HG02571 (cell line): ENCODE results near the gene QSOX2.

Source experiments
- ATAC-seq: cut with Tn5 transposase; IDR thresholded peaks from one replicate; pipeline ENCODE4 v1.9.1; 2021; ENCODE audit warnings: mild to moderate bottlenecking, moderate library complexity; ENCODE audit not compliant: unreplicated experiment

The QSOX2 gene

DNA sequence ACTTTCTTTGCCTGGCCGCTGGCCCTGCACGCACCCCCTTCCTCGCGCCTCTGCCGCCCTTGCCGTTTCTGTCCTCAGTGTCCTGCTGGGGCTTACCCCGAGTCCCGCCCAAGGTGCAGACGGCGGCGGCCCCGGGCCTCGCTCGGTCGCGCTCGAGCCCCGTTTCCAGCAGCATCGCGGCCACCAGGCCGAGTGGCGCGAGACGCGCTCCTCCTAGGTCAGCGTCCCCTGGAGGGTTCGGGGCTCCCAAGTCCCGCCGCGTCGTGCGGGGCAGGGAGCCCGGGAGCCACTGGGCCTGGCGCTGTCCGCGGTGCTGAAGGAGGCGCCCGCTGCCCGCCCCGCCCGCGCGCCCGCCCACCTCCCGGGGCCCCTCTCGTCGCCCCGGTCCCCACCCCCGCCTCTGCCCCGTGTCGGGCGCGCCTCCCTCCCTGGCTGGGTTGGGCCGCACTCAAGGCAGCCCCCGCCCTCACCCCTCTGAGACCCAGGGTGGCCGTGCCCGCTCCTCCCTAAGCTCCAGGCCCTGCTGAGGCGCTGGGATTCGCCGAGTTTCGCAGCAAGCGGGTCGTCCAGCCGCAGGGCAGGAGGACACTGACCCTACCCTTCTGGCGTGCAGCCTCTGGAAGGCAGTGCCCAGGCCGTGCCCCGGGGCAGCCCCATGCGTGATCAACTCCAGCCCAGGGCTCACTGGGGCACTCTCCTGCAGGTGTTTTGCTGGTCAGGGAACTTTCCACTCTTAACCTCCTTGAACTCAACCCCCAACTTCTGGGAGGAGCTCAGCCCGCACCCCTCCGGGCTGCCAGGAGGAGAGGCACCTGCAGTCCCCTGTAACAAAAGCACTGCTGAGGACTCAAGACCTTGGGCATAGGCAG lies 40.5 kb downstream of the QSOX2 start, which contains the start of gene LHX3:
LHX3 (minus strand) TSS at position 291 of the 869 bp plus-strand sequence; CDS start at position 175, 116 bp downstream.
- ATAC-seq = no peak

DNA sequence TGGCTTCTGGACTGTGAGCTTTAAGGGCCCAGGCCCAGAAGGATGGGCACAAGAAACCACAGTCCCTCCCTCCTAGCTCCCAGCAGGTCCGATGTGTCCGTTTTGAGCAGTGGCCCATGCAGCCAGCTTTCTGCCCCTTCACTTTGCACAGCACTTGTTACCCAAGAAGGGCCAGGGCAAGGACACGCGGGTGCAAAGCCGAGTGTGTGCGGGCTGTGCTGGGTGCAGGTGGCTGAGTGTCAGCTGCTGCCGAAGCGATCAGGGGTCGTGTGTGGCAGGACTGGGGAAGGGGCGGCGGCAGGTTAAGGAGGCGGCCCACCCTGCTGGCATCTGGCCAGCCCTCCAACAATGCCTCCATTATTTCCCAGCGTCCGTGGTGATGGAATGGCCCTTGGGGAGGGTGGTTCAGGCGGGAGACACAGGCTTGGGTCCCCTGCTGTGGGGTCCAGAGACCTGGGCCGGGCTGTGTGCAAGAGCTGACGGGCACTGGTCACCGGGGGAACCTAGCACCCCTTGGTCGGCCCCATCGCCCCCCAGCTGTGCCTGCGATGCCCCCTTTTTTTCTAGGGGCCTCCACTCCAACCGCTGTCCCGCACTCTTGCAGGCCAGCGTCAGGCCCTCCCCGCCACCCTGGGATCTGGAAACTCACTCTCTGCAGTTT lies 41.3 kb downstream of the QSOX2 start:
- no peak for ATAC-seq

DNA sequence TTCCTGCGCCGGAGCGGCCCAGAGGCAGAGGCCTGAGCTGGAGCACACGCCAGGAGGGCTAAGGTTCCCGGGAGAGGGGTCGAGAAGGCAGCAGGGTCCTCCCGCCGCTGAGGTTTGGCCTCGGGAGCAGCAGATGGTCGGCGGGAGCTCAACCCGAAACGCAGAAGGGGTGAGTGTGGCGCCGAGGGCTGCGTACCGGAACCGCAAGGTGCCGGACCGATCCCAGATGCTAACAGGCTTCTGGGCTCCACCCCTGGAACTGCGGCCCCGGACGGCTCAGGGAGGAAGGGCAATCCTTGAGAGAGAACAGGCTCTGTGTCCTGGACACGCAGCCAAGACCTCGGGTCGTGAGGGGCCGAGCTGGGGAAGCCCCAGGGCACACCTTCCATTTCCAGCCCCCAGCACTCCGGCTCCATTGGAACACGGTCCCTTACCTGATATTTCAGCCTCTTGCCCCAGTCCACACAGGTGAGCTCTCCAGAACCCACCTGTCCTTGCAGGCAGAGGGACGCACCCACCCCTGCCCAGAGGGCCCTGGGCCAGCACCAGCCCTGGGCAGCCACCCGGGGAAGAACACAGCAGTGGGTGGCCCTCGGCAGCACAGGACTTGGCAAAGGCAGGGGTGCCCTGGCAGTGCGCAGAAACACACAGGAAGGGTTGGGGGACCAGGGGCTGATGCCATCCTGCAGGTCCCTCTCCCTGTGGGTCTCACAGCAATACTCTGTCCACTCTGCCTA lies 42.0 kb downstream of the QSOX2 start:
- no peak for ATAC-seq

DNA sequence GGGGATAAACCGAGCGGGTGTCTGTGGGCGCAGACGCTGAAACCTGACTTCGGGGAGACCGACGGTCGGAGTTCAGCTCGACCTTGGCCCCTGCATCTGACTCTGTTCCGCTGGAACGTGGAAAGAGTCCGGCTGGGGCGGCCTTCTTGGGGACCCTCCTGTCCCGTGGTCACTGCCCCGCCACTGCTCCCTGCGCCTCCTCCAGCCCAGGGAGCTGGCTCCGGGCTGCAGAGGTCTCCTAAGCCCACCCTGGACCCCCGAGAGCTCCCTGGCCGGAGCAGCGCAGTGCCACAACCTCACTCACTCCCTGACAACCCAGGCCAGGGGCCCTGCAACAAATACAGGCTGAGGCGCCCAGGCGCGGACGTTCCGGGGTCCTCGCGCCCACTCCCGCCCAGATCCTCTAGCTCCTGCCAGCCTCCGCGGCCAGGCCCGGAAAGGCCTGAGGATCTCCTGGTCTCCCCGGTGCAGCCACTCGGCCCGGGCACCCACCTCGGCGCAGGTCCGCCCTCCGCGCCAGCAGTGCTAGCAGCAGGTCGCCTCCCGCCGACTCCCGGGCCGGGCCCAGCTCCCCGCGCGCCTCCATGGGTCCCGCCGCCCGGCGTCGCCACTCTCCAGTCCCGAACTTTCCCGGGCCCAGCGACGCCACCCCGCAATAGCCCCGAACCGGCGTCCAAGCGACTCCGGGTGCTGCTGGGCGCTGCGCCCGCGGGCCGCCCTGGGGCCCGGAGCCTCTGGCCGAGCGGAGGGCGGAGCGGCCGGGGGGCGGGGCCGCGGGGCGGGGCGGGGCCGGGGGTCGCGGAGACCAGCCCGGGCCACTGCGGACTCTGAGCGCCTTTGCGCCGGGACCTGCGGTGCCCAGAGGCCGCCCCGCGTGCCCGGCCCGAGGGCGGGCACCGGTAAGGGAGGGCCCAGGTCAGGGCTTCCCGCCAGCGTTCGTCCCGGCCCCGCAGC lies 42.9 kb downstream of the QSOX2 start:
- ATAC-seq = no peak

DNA sequence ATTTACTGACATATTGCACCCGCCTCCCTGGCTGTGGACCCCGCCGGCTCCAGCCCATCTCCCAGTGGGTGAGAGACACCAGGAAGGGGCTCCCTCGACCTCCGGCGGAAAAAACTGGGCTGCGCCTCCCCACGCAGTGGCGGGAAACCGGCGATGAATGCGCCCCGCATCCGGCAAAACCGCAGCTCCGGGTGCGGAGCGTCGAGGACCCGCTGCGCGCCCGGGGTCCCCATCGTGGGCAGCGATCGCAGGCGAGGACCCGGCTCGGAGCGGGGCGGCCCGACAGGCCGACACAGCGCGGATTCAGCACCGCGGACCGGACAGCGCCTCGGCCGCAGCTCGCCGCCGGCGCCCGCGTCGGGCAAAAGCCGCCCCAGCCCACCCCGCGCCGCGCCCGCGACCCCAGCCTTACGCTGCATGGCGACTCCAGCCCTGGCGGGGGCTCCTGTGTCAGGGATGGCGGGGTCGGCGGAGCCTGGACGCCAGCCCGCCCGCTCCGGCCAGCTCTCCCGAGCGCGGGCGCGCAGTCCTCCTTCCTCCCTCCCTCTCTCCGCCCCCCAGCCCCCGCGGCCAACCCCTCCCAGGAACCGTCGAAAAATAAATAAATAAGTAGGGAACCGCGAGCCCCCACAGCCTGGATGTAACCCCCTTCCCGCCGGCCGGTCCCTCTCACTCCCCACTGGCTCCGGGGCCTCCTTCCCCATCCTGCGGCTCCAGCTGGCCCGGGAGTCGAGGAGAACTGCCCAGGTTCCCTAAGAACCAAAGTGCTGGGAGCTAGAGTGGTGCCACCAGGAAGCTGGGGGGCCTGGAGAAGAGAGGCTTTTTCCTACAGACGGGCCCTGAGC lies 43.8 kb downstream of the QSOX2 start:
- no peak for ATAC-seq

DNA sequence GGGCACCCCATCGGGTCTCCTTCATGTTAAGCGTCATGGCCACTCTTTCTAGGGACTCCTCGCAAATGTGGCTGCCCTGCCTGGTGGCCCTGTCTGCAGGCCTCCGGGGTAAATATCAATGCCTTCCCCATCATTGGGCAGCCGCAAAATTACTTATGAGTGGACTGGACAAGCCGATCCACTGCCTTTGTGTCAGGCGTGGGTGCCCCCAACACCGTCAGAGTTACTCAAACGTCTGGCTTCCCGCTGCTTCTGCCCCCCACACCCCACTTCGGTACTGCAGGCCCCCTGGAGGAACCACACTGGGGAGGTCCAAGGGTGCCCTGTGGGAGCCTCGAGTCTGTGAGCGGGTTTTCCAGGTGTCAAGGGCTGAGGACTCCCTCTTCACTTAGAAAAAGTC lies 44.4 kb downstream of the QSOX2 start:
- no peak for ATAC-seq

DNA sequence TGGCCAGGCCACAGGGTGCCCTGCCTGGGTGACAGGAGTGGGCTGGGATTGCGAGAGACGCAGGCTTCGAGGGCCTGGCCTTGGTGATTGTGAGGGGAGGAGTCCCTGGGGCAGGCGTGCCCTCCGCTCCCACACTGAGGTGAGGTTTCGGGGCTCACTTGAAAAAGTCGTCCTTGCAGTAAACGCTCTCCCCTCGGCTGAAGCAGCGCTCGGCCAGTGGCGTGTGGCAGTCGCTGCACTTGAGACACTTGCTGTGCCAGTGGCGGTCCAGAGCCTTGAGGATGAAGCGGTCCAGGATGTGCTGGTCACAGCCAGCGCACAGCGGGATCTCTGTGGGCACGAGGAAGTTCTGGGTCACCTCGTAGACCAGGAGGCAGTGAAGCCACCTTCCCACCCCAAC lies 45.2 kb downstream of the QSOX2 start:
- no peak for ATAC-seq

DNA sequence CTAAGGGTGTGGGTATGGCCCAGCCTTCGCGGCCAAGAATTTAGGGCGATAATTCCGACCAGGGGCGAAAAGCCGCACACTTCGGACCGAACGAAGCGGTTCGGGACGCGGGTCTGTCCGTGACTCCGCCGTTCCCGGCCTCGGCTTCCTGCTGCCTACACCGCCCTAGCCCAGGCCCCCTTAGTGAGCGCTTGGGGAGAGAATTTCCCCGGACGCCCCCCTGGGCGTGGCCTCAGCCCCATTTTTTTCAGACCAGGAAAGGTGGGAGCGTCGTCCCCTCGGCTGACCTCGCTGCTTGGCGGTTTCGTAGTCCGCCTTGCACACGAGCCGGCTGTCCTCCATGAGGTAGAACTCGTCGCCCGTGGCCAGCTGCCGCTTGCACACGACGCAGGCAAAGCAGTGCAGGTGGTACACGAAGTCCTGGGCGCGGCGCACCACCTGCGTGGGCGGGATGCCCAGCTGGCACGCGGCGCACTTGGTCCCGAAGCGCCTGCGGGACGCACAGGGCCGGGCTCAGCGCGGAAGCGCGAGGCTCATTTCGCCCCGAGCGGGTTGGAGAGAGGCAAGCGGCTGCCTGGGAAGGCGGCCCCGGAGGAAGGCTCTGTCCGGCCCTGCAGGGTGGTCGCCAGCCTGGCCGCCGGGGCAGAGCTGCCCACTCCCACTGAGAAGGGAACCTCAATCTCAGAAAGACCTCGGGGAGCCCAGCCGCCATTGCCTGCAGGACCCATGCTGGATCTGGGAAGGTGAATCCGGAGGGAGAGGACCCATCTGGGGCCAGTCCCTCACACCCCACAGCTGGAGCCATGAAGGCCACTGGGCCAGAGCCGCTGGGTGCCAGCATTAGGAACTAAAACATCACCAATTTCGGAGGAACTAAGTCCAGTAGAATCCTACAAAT lies 46.0 kb downstream of the QSOX2 start:
- ATAC-seq = no peak

DNA sequence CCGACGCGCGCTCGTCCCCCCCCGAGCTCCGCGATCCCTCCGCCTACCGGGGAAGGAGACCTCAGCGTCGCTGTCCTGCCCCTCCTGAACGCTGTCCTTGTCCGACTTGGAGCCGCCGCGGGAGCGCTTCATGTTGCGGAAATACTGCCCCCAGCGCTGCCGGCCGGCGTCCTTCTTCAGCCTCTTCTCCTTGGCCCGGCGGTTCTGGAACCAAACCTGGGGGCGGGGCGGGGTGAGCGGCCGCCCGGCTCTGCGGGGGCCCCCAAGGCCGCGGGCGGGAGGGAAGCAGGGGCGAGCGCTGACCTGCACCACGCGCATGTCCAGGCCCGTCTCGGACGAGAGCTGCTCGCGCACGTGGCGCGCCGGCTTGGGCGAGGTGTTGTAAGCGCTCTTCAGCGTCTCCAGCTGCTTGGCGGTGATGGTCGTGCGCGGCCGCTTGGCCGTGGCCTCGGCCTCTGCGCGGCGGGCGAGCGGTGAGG lies 47.0 kb downstream of the QSOX2 start:
- no peak for ATAC-seq

DNA sequence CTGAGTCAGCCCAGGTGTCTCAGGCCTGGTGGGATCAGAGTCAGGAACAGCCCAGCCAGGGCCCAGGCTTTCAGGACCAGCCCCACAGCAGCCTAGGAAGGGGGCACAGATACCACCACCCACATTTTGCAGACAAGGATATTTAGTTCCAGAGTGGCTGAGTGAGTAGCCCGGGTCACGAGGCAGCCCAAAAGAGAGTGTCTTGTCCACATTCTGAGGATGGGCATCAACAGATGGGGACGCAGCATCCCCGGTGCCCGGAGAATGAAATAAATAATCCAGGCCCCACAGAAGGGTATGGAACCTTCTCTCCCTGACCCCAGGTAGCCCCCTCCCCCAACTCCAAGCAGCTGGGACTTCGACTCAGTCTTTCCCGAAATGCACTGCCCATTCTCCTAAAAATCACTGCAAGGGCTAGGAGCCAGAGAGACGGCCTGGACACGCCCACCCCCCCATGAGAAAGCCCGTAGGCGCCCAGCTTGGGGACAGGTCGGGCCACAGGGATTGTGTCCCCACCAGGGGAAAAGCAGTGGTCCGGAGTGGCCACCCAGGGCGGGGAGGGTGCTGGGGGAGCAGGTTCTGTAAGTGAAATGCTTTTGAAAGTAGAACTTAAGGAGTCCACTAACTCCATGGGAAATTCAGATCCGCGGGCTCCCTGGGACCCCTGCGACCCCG lies 47.5 kb downstream of the QSOX2 start:
- ATAC-seq = no peak

DNA sequence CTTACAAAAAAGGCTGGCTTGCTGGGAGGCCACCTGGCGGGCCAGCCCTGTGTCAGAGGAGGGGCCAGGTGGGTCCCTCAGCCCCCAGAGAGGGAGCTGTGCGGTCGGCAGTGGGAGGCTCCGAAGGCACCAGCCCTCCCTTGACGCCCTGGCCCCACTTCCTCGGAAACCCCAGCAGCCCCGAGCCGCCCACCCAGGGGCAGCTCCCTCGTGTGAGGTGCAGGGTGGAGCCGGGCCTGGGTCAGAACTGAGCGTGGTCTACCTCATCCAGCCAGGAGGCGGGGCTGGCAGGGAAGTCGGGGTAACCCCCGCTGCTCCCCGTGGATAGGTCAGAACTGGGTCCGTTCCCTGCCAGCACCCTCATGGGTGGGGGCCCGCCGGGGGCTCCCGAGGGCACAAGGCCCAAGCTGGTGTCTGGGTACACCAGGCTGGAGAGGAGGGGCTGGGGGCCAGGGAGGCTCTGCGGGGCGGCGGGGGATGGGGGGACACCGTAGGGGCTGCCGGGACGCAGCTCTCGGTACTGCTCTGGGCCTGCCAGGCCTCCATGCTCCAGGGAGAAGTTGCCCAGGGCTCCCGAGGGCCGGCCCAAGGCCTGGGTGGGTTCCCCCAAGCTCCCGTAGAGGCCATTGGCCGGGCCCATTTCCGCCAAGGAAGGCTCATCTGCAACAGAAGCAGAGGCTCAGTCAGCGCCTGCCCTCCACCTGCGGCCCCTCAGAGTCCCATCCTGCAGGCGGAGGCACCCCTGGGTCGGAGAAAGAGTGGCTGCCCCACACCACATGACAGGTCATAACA lies 48.3 kb downstream of the QSOX2 start:
- no peak for ATAC-seq

DNA sequence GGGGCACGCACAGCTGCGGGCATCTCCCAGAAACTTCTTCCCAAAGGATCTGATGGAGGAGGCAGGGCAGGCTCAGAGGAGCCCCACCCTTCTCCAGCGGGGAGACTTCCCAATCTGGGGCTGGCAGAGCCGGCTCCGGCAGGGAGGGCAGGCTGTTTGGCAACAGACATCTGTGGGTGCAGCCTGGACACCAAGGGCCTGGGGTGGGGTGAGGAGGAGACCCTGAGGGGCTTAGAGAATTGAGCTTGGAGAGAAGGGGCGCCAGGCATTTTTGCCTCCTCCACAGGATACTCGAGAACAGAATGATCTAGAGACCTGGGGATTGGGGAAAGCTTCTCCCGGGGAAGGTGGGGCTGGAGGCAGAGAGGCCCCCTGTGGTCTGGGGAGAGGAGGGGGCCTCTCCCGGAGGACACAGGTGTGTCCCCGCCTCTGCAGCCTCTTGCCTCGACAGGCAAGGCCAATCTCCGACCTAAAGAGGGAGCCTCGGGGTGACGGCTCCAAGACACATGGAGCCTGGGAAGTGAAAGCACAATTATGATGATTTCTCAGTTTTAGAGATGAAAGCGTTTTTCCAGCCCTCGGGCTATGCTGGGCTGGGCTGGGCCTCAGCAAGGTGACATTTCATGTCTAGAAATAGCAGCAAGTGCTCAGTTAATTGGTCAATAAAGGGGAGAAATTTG lies 49.1 kb downstream of the QSOX2 start:
- ATAC-seq = no peak

DNA sequence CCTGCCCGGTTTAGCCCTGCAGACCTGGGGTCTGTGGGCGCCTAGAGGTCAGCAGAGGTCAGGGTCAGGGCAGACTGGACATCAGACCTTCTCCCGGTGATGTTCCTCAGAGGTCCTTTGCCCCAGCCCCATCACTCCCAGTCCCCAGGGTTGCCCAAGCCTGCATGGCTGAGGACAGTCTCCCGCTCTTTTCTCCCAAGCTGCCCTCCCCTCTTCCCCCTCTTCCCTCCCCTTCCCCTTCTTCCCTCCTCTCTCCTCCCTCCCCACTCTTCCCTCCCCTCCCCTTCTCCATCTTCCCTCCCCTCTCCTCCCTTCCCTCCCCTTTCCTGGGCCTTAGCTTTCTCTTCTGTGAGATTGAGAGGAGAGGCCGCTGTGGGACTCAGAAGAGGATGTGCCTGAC lies 51.1 kb downstream of the QSOX2 start:
- ATAC-seq = no peak

DNA sequence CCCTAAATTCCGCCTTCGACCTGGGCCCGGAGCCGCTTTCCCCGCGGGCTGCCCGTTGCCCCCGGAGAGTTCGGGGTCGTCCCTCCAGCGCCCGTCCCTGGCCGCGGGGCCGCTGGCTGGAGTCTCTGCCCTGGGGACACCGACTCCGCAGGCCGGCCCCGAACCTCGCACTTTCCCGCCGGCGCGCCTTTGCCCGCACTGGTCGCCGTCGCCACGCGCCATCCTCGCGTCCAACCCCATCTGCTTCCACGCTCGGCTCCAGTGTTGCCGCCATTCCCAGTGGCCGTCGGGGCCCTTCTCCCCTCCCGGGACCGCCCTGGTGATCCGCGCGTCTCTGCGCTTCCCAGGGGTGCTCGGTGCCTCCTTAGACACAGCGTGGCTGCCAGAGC lies 51.7 kb downstream of the QSOX2 start:
- ATAC-seq = no peak

DNA sequence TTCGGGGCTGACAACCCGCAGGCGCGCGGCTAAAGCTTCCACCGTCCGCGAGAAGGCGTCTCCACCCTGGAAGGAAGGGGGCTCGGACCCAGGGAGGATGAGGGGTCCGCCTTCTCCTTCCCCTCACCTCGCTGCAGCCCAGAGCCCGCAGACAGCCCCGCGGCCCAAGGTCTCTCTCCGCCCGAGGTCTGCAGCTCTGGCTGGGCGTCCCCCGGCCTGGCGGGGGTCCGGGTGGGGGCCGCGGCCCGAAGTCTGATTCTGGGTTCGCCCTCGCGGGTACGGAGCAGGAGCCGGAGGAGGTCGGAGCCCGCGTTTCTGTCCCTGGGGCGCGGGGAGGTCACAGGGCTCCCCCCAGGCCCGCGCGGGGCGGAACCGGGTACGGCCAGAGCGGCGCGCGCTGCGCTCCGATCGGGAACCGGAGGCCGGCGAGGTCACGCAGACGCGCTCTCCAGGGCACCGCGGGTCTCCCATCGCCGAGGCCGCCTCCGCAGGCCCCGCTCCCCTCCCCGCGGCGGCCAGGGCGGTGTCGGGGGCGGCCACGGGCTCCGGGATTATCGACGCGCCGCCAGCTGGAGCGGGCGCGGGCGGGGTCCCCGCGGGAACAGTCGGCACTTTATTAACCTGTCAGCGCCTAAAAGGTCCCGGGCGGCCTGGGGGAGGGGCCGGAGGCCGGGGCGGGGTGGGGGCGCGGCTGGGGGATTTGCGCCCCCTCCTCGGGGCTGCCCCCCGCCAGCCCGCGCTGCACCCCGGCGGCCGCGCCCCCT lies 52.3 kb downstream of the QSOX2 start:
- no peak for ATAC-seq
